H9 (cell line): ENCODE results near the gene C1D. TPM values are rescaled to one million over a fixed set of nuclear protein-coding genes. Genes with fewer than 3 reads are reported as not detected.

Experiments used
- DNase-seq: peaks from one replicate; pipeline ENCODE4 v3.0.0-alpha.2; 2017
- H2AFZ ChIP-seq: one replicate; pipeline ENCODE4 v1.6.1; 2013; ENCODE audit warnings: mild to moderate bottlenecking, low read length, control low read depth, moderate library complexity
- H2AK5ac ChIP-seq: 2 replicates; pipeline ENCODE4 v1.6.1; 2013; ENCODE audit warnings: low read length, control low read depth, mixed read lengths; ENCODE audit not compliant: insufficient read length
- H2BK120ac ChIP-seq: one replicate; pipeline ENCODE4 v1.6.1; 2013; ENCODE audit warnings: low read depth, mild to moderate bottlenecking, low read length, control low read depth, inconsistent platforms; ENCODE audit not compliant: poor library complexity, severe bottlenecking
- H2BK12ac ChIP-seq: 2 replicates; pipeline ENCODE4 v1.6.1; 2013; ENCODE audit warnings: low read length, control low read depth, mixed read lengths, low read depth; ENCODE audit not compliant: insufficient read length
- H2BK15ac ChIP-seq: 2 replicates; pipeline ENCODE4 v1.6.1; 2013; ENCODE audit warnings: low read depth, low read length, control low read depth
- H2BK20ac ChIP-seq: one replicate; pipeline ENCODE4 v1.6.1; 2013; ENCODE audit warnings: low read depth, mild to moderate bottlenecking, low read length, control low read depth, inconsistent platforms; ENCODE audit not compliant: poor library complexity, severe bottlenecking
- H2BK5ac ChIP-seq: 2 replicates; pipeline ENCODE4 v1.6.1; 2013; ENCODE audit warnings: low read length, control low read depth, mixed read lengths; ENCODE audit not compliant: insufficient read length
- H3K14ac ChIP-seq: 2 replicates; pipeline ENCODE4 v1.6.1; 2013; ENCODE audit warnings: low read length, control low read depth; ENCODE audit not compliant: insufficient read depth
- H3K18ac ChIP-seq: 2 replicates; pipeline ENCODE4 v1.6.1; 2013; ENCODE audit warnings: low read depth, mild to moderate bottlenecking, mixed read lengths, low read length, control low read depth; ENCODE audit not compliant: insufficient read length
- H3K23ac ChIP-seq: 2 replicates; pipeline ENCODE4 v1.6.1; 2013; ENCODE audit warnings: low read length, control low read depth, mixed read lengths, low read depth; ENCODE audit not compliant: insufficient read length
- H3K23me2 ChIP-seq: 2 replicates; pipeline ENCODE4 v1.6.1; 2013; ENCODE audit warnings: low read depth, mild to moderate bottlenecking, mixed read lengths, low read length, control low read depth; ENCODE audit not compliant: insufficient read length, poor library complexity, severe bottlenecking
- H3K27ac ChIP-seq: 2 replicates; pipeline ENCODE4 v1.5.1; 2013; ENCODE audit warnings: low read length, control low read depth, mixed read lengths, low read depth; ENCODE audit not compliant: insufficient read length
- H3K27me3 ChIP-seq: 2 replicates; pipeline ENCODE4 v1.6.1; 2013; ENCODE audit warnings: low read length, control low read depth, inconsistent platforms; ENCODE audit not compliant: insufficient read depth
- H3K4ac ChIP-seq: 2 replicates; pipeline ENCODE4 v1.6.1; 2013; ENCODE audit warnings: low read depth, mild to moderate bottlenecking, control low read depth, inconsistent platforms, low read length, moderate library complexity
- H3K4me1 ChIP-seq: 2 replicates; pipeline ENCODE4 v1.6.1; 2013; ENCODE audit warnings: low read length, control low read depth, inconsistent platforms; ENCODE audit not compliant: insufficient read depth
- H3K4me2 ChIP-seq: 2 replicates; pipeline ENCODE4 v1.6.1; 2013; ENCODE audit warnings: low read length, control low read depth, mixed read lengths; ENCODE audit not compliant: insufficient read length, insufficient read depth
- H3K56ac ChIP-seq: 2 replicates; pipeline ENCODE4 v1.6.1; 2013; ENCODE audit warnings: low read depth, mild to moderate bottlenecking, mixed read lengths, low read length, control low read depth; ENCODE audit not compliant: insufficient read length
- H3K79me1 ChIP-seq: 2 replicates; pipeline ENCODE4 v1.6.1; 2013; ENCODE audit warnings: low read depth, mild to moderate bottlenecking, moderate library complexity, low read length, control low read depth, inconsistent platforms; ENCODE audit not compliant: insufficient read depth, poor library complexity, severe bottlenecking
- H3K79me2 ChIP-seq: 2 replicates; pipeline ENCODE4 v1.6.1; 2013; ENCODE audit warnings: low read length, control low read depth, inconsistent platforms; ENCODE audit not compliant: insufficient read depth
- H3K9ac ChIP-seq: 2 replicates; pipeline ENCODE4 v1.6.1; 2013; ENCODE audit warnings: low read length, control low read depth, mixed read lengths; ENCODE audit not compliant: insufficient read length; ENCODE audit errors: extremely low read depth
- H3K9me3 ChIP-seq: one replicate; pipeline ENCODE4 v1.6.1; 2013; ENCODE audit warnings: low read depth, low read length, inconsistent platforms; ENCODE audit not compliant: control insufficient read depth
- H3T11ph ChIP-seq: one replicate; pipeline ENCODE4 v1.6.1; 2013; ENCODE audit warnings: mild to moderate bottlenecking, low read length, control low read depth, inconsistent platforms
- H4K20me1 ChIP-seq: one replicate; pipeline ENCODE4 v1.6.1; 2013; ENCODE audit not compliant: control insufficient read depth, insufficient read length, insufficient read depth
- H4K5ac ChIP-seq: 2 replicates; pipeline ENCODE4 v1.6.1; 2013; ENCODE audit warnings: low read depth, mild to moderate bottlenecking, mixed read lengths, low read length, control low read depth; ENCODE audit not compliant: insufficient read length
- H4K8ac ChIP-seq: replicated peaks from 2 replicates; pipeline ENCODE4 v1.6.1; 2013; ENCODE audit warnings: low read length, control low read depth, mixed read lengths, low read depth; ENCODE audit not compliant: insufficient read length
- H4K91ac ChIP-seq: 2 replicates; pipeline ENCODE4 v1.6.1; 2013; ENCODE audit warnings: low read depth, mild to moderate bottlenecking, moderate library complexity, mixed read lengths, low read length, control low read depth; ENCODE audit not compliant: insufficient read length
- H3K27ac Mint-ChIP-seq, 3 experiments: 2 replicates in 2 of 3; 3 replicates in 1 of 3; pipeline ENCODE4 v1.8.0; 2020 to 2021; ENCODE audit warnings: mixed read lengths in 3 of 3, mild to moderate bottlenecking in 1 of 3, moderate library complexity in 1 of 3
- H3K27me3 Mint-ChIP-seq: 2 replicates; pipeline ENCODE4 v1.8.0; 2021; ENCODE audit warnings: low read depth, mild to moderate bottlenecking, moderate library complexity, mixed read lengths
- H3K36me3 Mint-ChIP-seq, 3 experiments: 2 replicates in 2 of 3; 3 replicates in 1 of 3; pipeline ENCODE4 v1.8.0; 2020 to 2021; ENCODE audit warnings: low read depth in 3 of 3, mixed read lengths in 3 of 3; ENCODE audit not compliant: insufficient read depth in 1 of 3
- H3K4me1 Mint-ChIP-seq, 2 experiments: 2 replicates each; pipeline ENCODE4 v1.8.0; 2020; ENCODE audit warnings: mixed read lengths in 2 of 2
- H3K4me3 Mint-ChIP-seq, 2 experiments: 2 replicates in 1 of 2; 3 replicates in 1 of 2; pipeline ENCODE4 v1.8.0; 2020 to 2021; ENCODE audit warnings: mild to moderate bottlenecking in 2 of 2, mixed read lengths in 2 of 2, moderate library complexity in 1 of 2
- H3K9me3 Mint-ChIP-seq, 2 experiments: 2 replicates in 1 of 2; 3 replicates in 1 of 2; pipeline ENCODE4 v1.8.0; 2020; ENCODE audit warnings: mild to moderate bottlenecking in 2 of 2, mixed read lengths in 2 of 2, moderate library complexity in 1 of 2
- WGBS: extraction: QIAGEN DNeasy Blood & Tissue Kit; methylation state at CpG from one replicate; pipeline ENCODE4 v1.1.7; 2013; ENCODE audit warnings: missing lambda C conversion rate, low lambda C conversion rate, mixed read lengths; ENCODE audit not compliant: insufficient read length; ENCODE audit errors: extremely low coverage; 5-methylcytosine and 5-hydroxymethylcytosine counted together
- total RNA-seq: library from RNA; stranded (reverse); gene quantifications from 2 replicates; pipeline ENCODE4 v1.2.1, GENCODE V29; 2021
- TF ChIP-seq, protein P1 (sequence below): fragments of 200-600 bp; sonication (generic); conservative IDR thresholded peaks from 3 replicates; pipeline ENCODE4 v1.8.0; 2021; ENCODE audit warnings: antibody characterized with exemption, mild to moderate bottlenecking

Gene C1D
- total RNA-seq, 1 experiment from 2014 or later, result 19.7 TPM

- TF ChIP-seq, protein P1, sequence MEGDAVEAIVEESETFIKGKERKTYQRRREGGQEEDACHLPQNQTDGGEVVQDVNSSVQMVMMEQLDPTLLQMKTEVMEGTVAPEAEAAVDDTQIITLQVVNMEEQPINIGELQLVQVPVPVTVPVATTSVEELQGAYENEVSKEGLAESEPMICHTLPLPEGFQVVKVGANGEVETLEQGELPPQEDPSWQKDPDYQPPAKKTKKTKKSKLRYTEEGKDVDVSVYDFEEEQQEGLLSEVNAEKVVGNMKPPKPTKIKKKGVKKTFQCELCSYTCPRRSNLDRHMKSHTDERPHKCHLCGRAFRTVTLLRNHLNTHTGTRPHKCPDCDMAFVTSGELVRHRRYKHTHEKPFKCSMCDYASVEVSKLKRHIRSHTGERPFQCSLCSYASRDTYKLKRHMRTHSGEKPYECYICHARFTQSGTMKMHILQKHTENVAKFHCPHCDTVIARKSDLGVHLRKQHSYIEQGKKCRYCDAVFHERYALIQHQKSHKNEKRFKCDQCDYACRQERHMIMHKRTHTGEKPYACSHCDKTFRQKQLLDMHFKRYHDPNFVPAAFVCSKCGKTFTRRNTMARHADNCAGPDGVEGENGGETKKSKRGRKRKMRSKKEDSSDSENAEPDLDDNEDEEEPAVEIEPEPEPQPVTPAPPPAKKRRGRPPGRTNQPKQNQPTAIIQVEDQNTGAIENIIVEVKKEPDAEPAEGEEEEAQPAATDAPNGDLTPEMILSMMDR, result no peak
- Histone ChIP-seq H3K56ac (no peak overlapping the region), H3K79me1 (no peaks in the 10 kb centered on the region), H4K8ac (no peak overlapping the region), H2BK5ac (no peak overlapping the region), H2BK12ac (no peak overlapping the region), H2BK20ac (no peak overlapping the region), H3K4me2 (no peak overlapping the region), H3K14ac (no peak overlapping the region), H3K23ac (no peak overlapping the region), H2BK15ac (no peak overlapping the region), H4K91ac (no peak overlapping the region), H3K4me1 (no peaks in the 10 kb centered on the region), H2AFZ (no peak overlapping the region), H3K27me3 (no peaks in the 10 kb centered on the region), H2AK5ac (no peak overlapping the region), H3K4ac (no peak overlapping the region), H3K18ac (no peak overlapping the region), H2BK120ac (no peak overlapping the region), H3K23me2 (no peaks in the 10 kb centered on the region), H3K9ac (no peak overlapping the region), H3K27ac (no peak overlapping the region), H3T11ph (no peak overlapping the region), H3K9me3 (no peaks in the 10 kb centered on the region), H4K20me1 (no peaks in the 10 kb centered on the region), H4K5ac (no peak overlapping the region), H3K79me2 (no peaks in the 10 kb centered on the region)
- H3K27ac Mint-ChIP-seq, result 0 out of 7 replicates have a peak overlapping the region, but pooled peaks of 1 of the 3 experiments have one; percentile 62
- WGBS, result no CpG with 5 or more reads among the region's 4 CpGs
- no peak for DNase-seq
- H3K36me3 Mint-ChIP-seq, result peaks cover 0 to 4% (median 0%) of the 10 kb centered on the region in 3 experiments; a peak in 1 of 7 replicates
- no peaks in the 10 kb centered on the region for H3K27me3 Mint-ChIP-seq
- H3K4me3 Mint-ChIP-seq, result no peak overlapping the region
- H3K9me3 Mint-ChIP-seq, result peaks cover 4 to 7% of the 10 kb centered on the region in 2 experiments; a peak in 2 of 5 replicates
- no peaks in the 10 kb centered on the region for H3K4me1 Mint-ChIP-seq
Observed at GRCh38 chr2:68104111-68104835, 41.5 kb upstream of the C1D start.
